Measurements from ENCODE around the gene RELN.

DNA sequence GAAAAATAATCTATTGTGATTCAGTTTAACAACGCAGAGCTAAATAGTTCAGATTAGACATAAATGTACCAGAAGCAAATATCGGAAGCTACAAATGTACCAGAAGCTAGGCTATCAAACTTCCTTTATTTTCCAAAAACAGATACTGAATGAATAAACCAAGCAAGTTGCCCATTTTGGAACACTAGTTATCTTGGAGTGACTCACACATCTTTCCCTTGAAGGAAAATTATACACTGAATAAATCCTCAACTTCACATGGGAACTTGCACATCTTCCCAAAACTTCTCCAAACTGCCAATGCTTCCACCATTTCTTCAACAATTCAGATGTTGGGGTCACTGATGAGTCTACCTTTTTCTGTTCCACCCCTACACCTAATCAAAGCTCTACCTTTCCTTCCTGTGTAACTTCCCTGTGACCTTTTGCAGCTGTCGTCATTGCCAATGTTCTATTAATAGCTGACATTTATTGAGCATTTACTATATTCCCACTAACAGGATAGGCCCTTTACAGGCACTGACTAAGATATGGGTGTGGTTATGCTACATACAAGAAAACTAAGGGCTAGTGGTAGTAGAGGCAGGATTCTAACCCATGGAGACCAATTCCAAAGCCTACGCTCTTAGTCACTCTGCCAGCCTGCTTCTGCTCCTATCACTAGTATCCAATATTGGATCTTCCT is 22.7 kb downstream of the RELN start:
- TF ChIP-seq CTCF (IDR thresholded peaks at IDR 0.05; ENCODE audit: low read length) (no peak), EZH2 (IDR thresholded peaks at IDR 0.05; ENCODE audit: borderline replicate concordance, low read length) (no peak)

Measured in OCI-LY1 (cell line).